PFSK-1 (cell line): Measurements from ENCODE around the gene FARP2.

Experiments
- POLR2AphosphoS5 ChIP-seq: IDR thresholded peaks from 2 replicates; pipeline ENCODE4 v1.6.1; 2012; ENCODE audit warnings: low read depth, mild to moderate bottlenecking, control low read depth, low read length, moderate library complexity
- SIN3A ChIP-seq: IDR thresholded peaks from 2 replicates; pipeline ENCODE4 v1.6.1; 2012; ENCODE audit warnings: mild to moderate bottlenecking, low read length, moderate library complexity, borderline replicate concordance; ENCODE audit not compliant: insufficient read depth
- TAF1 ChIP-seq: IDR thresholded peaks from 2 replicates; pipeline ENCODE4 v1.6.1; 2012; ENCODE audit warnings: low read length, control low read depth, borderline replicate concordance; ENCODE audit not compliant: insufficient read depth

DNA sequence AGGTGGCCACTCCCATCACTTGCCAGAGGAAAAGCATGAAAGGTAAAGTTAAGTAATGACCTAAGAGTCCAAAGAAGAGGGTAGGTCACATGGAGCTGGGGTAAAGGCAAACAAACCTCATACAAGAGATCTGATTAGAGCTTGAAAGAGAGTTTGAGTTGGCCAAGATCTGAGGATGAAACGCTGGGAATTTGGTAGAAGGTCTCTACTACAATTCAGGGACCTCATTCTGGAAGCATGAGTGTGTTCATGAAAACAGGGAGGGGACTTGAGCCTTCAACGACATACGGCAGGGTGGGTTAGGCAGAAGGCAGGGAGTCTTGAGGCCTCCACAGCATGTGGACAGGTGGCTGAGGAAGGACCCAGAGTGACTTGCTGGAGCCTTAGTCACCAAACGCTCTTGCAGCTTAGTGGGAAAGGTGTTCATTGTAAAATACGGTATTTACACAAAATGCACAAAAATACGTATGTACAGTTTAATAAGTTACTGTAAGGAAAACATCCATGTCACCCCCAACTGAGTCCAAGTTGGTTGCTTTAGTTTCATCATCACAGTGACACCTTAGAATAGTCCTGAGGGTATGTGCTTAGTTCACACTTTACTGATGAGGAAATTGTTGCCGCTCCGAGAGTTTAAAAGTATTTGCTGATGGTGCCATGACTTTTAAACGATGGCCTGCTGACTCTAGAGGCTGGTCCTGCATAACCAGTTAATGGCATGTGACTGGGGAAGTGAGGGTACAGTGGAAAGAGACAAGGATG lies 5.0 kb upstream of the FARP2 start:
- TF ChIP-seq TAF1 (no peak), POLR2AphosphoS5 (no peak), SIN3A (no peak)
